Stimulated activated naive B cell treated with anti-CD40 and anti-IgM and Interleukin-4, amounts not matched to agents 10 μg/mL and 1 μg/mL and 100 μg/mL, for 72 hours (primary cell): ENCODE measurements around the gene FOXP1.
A peak's percentile ranks its signal among the peaks of the same experiment; 100 is the strongest.

Experiments
- ATAC-seq, 2 donors: fragments of 150-1000 bp; cut with Tn5 transposase; replicated peaks; 2 replicates each; pipeline ENCODE4 v1.10.0; 2021; ENCODE audit warnings: moderate library complexity in 1 of 2
- DNase-seq: peaks from one replicate; pipeline ENCODE4 v3.0.0; 2021
- H3K27ac Mint-ChIP-seq: one replicate; pipeline ENCODE4 v1.8.0; 2022; ENCODE audit warnings: mild to moderate bottlenecking, mixed read lengths
- H3K27me3 Mint-ChIP-seq, 2 donors: one replicate each; pipeline ENCODE4 v1.8.0; 2022; ENCODE audit warnings: mixed read lengths in 2 of 2
- H3K36me3 Mint-ChIP-seq, 2 donors: one replicate each; pipeline ENCODE4 v1.8.0; 2022; ENCODE audit warnings: mixed read lengths in 2 of 2, mild to moderate bottlenecking in 1 of 2
- H3K4me1 Mint-ChIP-seq, 2 donors: one replicate each; pipeline ENCODE4 v1.8.0; 2022; ENCODE audit warnings: mixed read lengths in 2 of 2, mild to moderate bottlenecking in 1 of 2
- H3K4me3 Mint-ChIP-seq, 2 donors: one replicate each; pipeline ENCODE4 v1.8.0; 2022; ENCODE audit warnings: mild to moderate bottlenecking in 2 of 2, mixed read lengths in 2 of 2, moderate library complexity in 1 of 2
- H3K9me3 Mint-ChIP-seq, 2 donors: one replicate each; pipeline ENCODE4 v1.8.0; 2022; ENCODE audit warnings: mixed read lengths in 2 of 2, mild to moderate bottlenecking in 1 of 2

FOXP1 gene

GRCh38 chr3:71262364-71263265 is 320.9 kb downstream of the FOXP1 start:
- H3K27ac Mint-ChIP-seq = peak overlapping the region; percentile 79
- peak overlapping the region in 1 of 2 donors; percentile 47 for H3K4me3 Mint-ChIP-seq

GRCh38 chr3:71260782-71261181 is 322.7 kb downstream of the FOXP1 start:
- peak overlapping the region; percentile 42 for H3K27ac Mint-ChIP-seq
- H3K4me1 Mint-ChIP-seq = peaks cover 32 to 66% of the 10 kb centered on the region in 2 donors
- no peak overlapping the region for H3K4me3 Mint-ChIP-seq
- ATAC-seq (peak in 1 of 2 donors; percentile 14), DNase-seq (no peak)
- no peaks in the 10 kb centered on the region for H3K27me3 Mint-ChIP-seq
- peaks cover 25 to 46% of the 10 kb centered on the region in 2 donors for H3K36me3 Mint-ChIP-seq
- H3K9me3 Mint-ChIP-seq = peaks cover 0 to 4% of the 10 kb centered on the region in 2 donors

More at GRCh38 chr3:71262364-71263265, 320.9 kb downstream of the FOXP1 start:
- Mint-ChIP-seq H3K36me3 (peaks cover 28 to 47% of the 10 kb centered on the region in 2 donors), H3K27me3 (no peaks in the 10 kb centered on the region), H3K9me3 (peaks cover 0 to 6% of the 10 kb centered on the region in 2 donors), H3K4me1 (peaks cover 37 to 70% of the 10 kb centered on the region in 2 donors)
- DNase-seq = no peak
- peak; percentile 27 for ATAC-seq

DNA sequence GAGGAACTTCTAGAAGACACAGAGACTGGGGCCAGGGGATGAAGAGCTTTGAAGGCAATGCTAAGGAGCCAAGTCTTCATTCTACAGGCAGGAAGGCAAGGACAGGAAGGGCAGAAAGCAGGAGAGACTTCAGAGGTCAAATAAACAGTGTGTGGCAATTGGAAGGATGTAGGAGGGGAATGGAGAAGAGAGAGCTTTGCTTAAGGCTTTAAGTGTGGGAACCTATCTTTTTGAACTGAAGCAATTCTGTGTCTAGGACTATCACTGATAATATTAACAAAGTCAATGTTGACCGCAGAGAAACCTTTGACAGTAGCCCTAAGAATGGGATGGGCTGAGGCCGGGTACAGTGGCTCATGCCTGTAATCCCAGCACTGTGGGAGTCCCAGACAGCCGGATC is 325.0 kb downstream of the FOXP1 start:
- ATAC-seq = no peak
- DNase-seq = no peak
- H3K27ac Mint-ChIP-seq = peak overlapping the region; percentile 57
- no peaks in the 10 kb centered on the region for H3K27me3 Mint-ChIP-seq
- no peak overlapping the region for H3K4me3 Mint-ChIP-seq
- H3K4me1 Mint-ChIP-seq = peaks cover 35 to 60% of the 10 kb centered on the region in 2 donors
- H3K36me3 Mint-ChIP-seq = peaks cover 20 to 44% of the 10 kb centered on the region in 2 donors
- no peaks in the 10 kb centered on the region for H3K9me3 Mint-ChIP-seq

GRCh38 chr3:71258116-71258515 is 325.4 kb downstream of the FOXP1 start:
- peak overlapping the region; percentile 57 for H3K27ac Mint-ChIP-seq
- no peak overlapping the region for H3K4me3 Mint-ChIP-seq
- H3K36me3 Mint-ChIP-seq = peaks cover 21 to 43% of the 10 kb centered on the region in 2 donors
- no peaks in the 10 kb centered on the region for H3K9me3 Mint-ChIP-seq
- ATAC-seq (no peak), DNase-seq (no peak)
- peaks cover 33 to 59% of the 10 kb centered on the region in 2 donors for H3K4me1 Mint-ChIP-seq
- no peaks in the 10 kb centered on the region for H3K27me3 Mint-ChIP-seq

DNA sequence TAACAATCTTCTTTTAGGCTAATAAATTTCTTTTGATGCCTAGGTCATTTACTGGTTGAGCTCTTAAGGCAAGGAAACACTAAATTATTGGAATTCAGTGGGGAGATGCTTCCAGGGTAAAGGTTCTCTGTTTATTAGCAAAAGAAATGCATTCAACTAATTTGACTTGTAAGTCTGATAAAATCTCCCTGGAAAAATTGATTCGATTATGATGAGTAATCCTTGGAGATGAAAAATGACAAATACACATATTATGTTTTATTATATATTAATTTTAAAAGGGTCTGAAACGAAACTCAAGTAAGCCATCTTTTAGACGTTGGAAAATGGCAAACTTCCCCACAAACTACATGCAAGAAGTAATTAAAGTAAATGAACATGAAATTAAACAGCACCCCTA is 328.0 kb downstream of the FOXP1 start:
- no peak overlapping the region for H3K4me3 Mint-ChIP-seq
- H3K36me3 Mint-ChIP-seq = peaks cover 26 to 39% of the 10 kb centered on the region in 2 donors

DNA sequence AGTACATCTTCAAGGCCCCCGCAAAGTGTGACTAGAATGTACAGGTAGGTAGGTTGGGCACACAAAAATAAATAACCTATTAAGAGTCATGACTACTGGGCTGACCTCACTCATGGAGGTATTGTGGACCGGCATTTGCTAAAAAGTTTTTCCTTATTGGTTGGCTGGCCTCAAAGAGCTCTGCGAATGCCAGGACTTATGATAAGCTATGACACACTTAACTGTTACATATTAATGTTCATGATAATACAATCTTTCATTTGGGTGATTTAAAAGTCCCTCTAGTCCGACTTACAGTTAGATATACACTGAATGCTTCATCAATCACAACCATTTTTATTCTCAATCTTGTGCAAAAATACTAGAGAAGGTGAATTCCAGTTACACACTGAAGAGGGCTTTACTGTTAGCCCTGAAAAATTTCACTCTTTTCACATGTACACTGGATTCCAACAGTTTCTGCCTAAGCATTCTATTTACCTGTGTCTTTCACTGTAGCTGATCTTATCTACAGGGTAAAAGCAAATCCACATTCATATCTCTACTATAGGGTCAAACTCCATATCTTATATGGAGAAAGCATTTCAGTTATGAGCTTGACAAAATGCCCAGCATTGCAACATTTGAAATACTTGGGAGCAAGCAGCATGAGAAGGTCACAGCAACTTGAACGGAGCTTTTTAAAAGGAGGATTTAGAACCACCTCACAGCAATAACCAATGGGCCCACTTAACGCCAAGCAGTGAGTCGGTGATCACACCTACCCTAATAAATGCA is 329.1 kb downstream of the FOXP1 start:
- Mint-ChIP-seq H3K36me3 (peaks cover 26 to 36% of the 10 kb centered on the region in 2 donors), H3K4me1 (peaks cover 33 to 67% of the 10 kb centered on the region in 2 donors), H3K27ac (peak overlapping the region; percentile 65), H3K4me3 (no peak overlapping the region), H3K9me3 (no peaks in the 10 kb centered on the region), H3K27me3 (no peaks in the 10 kb centered on the region)
- DNase-seq = no peak
- no peak for ATAC-seq

More for the DNA sequence above, 328.0 kb downstream of the FOXP1 start:
- ATAC-seq (no peak), DNase-seq (no peak)
- no peak overlapping the region for H3K27ac Mint-ChIP-seq
- H3K27me3 Mint-ChIP-seq = no peaks in the 10 kb centered on the region
- H3K4me1 Mint-ChIP-seq = peaks cover 35 to 69% of the 10 kb centered on the region in 2 donors
- H3K9me3 Mint-ChIP-seq = no peaks in the 10 kb centered on the region

GRCh38 chr3:71253169-71253568 is 330.4 kb downstream of the FOXP1 start:
- H3K4me3 Mint-ChIP-seq = no peak overlapping the region
- peaks cover 29 to 67% of the 10 kb centered on the region in 2 donors for H3K4me1 Mint-ChIP-seq
- H3K9me3 Mint-ChIP-seq = no peaks in the 10 kb centered on the region
- peaks cover 20 to 32% of the 10 kb centered on the region in 2 donors for H3K36me3 Mint-ChIP-seq
- H3K27ac Mint-ChIP-seq = peak overlapping the region; percentile 44
- H3K27me3 Mint-ChIP-seq = no peaks in the 10 kb centered on the region
- DNase-seq (no peak), ATAC-seq (no peak)

- no peaks in the 10 kb centered on the region for H3K9me3 Mint-ChIP-seq
- peaks cover 31 to 70% of the 10 kb centered on the region in 2 donors for H3K4me1 Mint-ChIP-seq
- H3K4me3 Mint-ChIP-seq = no peak overlapping the region
- DNase-seq (no peak), ATAC-seq (no peak)
- no peaks in the 10 kb centered on the region for H3K27me3 Mint-ChIP-seq
- peak overlapping the region; percentile 31 for H3K27ac Mint-ChIP-seq
- H3K36me3 Mint-ChIP-seq = peaks cover 20 to 32% of the 10 kb centered on the region in 2 donors
Observed at GRCh38 chr3:71252466-71252865, 331.1 kb downstream of the FOXP1 start.

DNA sequence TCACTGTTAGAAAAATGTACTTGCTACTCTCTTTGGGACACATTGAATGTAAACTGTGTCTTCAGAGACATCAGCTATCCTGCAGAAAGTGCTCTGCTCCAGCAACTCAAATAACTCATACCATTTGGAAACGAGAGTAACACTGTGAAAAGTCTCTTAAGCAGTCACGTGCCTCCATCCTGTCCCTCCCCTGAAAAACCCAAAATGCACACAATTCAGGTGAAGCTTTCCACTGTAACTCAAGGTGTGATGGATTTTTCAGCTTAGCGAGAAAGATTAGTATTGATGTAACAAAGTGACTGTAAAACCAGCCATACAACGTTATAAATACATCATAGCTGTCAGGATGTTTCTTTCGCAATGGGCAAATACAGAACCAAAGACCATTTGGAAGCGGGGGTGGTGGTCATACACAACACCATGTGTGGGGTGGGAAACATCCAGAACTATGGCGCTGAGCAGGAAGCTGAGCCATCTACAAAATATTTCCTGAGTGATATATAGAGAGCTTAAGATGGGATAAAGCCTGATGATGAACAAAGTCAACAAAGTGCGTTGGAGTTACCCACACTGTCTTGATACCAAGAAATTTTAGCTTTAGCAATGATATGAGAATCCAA is 332.3 kb downstream of the FOXP1 start:
- Mint-ChIP-seq H3K4me3 (no peak overlapping the region), H3K27ac (no peak overlapping the region), H3K9me3 (no peaks in the 10 kb centered on the region), H3K36me3 (peaks cover 16 to 27% of the 10 kb centered on the region in 2 donors), H3K27me3 (no peaks in the 10 kb centered on the region), H3K4me1 (peaks cover 33 to 78% of the 10 kb centered on the region in 2 donors)
- DNase-seq (no peak), ATAC-seq (no peak)

DNA sequence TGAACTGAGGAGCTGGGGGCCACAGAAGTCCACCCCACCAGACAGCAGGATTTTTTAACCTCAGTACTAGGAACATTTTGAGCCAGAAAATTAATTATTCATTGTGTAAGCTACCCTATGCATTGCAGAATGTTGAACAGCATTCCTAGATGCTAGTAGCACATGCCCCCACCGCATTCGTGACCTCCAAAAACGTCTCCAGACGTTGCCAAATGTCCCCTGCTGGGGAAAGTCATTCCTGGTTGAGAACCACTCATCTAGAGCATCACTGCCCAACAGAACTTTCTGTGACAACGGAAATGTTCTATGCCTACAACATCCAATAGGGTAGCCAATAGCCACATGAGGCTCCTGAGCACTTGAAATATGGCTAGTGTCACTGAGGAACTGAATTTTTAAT is 333.5 kb downstream of the FOXP1 start:
- H3K36me3 Mint-ChIP-seq = peaks cover 17 to 29% of the 10 kb centered on the region in 2 donors
- ATAC-seq (no peak), DNase-seq (no peak)
- H3K9me3 Mint-ChIP-seq = no peaks in the 10 kb centered on the region
- H3K4me3 Mint-ChIP-seq = no peak overlapping the region
- H3K27ac Mint-ChIP-seq = no peak overlapping the region
- H3K27me3 Mint-ChIP-seq = no peaks in the 10 kb centered on the region
- peaks cover 36 to 83% of the 10 kb centered on the region in 2 donors for H3K4me1 Mint-ChIP-seq

- DNase-seq (no peak), ATAC-seq (no peak)
- Mint-ChIP-seq H3K36me3 (peaks cover 15 to 29% of the 10 kb centered on the region in 2 donors), H3K27ac (peak overlapping the region; percentile 7), H3K27me3 (no peaks in the 10 kb centered on the region), H3K4me3 (no peak overlapping the region), H3K4me1 (peaks cover 34 to 85% of the 10 kb centered on the region in 2 donors), H3K9me3 (no peaks in the 10 kb centered on the region)
Observed at GRCh38 chr3:71247958-71248335, 335.6 kb downstream of the FOXP1 start.

GRCh38 chr3:71247221-71247957 is 336.1 kb downstream of the FOXP1 start:
- no peak overlapping the region for H3K4me3 Mint-ChIP-seq
- ATAC-seq = peak in 1 of 2 donors; percentile 31
- no peaks in the 10 kb centered on the region for H3K9me3 Mint-ChIP-seq
- DNase-seq = no peak
- peaks cover 33 to 85% of the 10 kb centered on the region in 2 donors for H3K4me1 Mint-ChIP-seq
- H3K27me3 Mint-ChIP-seq = no peaks in the 10 kb centered on the region
- H3K27ac Mint-ChIP-seq = peak overlapping the region; percentile 56
- H3K36me3 Mint-ChIP-seq = peaks cover 15 to 28% of the 10 kb centered on the region in 2 donors

DNA sequence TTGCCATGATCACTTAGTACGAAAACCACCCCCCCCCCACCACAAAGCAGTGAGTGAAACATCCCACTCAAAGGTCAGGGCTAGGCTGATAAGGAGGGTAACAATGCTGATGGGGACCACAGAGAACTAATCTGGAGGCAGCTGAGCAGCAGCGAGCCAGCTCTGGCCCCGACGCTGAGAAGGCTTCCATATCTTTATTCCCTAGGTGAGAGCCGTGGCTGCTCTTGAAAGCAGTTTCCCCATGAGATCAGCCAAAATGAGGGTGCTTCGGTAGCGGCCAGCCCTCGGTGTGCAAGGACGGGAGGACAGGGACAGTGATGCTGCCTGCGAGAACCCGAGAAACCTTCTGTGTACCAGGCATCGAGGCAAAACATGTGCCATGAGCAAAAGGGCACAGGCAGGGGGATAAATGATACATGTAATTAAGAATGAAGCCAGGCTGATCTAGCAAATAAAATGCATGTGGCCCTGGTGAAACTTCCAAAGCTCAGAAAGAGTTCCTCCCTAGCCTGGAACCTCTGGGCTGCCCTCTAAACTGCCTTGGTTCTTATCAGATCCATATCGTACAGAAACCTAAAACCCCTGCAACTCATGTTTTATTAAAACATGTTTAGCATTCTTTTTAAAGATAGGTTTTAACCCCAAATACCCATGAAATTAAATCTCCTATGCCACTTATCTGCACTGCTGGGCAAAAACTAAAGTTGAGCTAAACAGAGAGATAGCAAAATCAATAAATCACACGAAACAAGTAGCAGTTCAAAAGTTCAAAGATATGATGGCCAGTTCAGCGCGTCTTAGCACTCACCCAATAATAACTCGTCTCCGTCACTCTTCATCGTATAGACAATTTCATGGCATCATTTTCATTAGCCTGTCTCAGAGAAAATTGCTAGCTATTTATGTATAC is 337.3 kb downstream of the FOXP1 start:
- peak in 1 of 2 donors; percentile 41 for ATAC-seq
- DNase-seq = no peak
- no peaks in the 10 kb centered on the region for H3K9me3 Mint-ChIP-seq
- no peaks in the 10 kb centered on the region for H3K27me3 Mint-ChIP-seq
- no peak overlapping the region for H3K4me3 Mint-ChIP-seq
- H3K4me1 Mint-ChIP-seq = peaks cover 39 to 87% of the 10 kb centered on the region in 2 donors
- H3K36me3 Mint-ChIP-seq = peaks cover 9 to 31% of the 10 kb centered on the region in 2 donors
- H3K27ac Mint-ChIP-seq = peak overlapping the region; percentile 37
